GM19240 (cell line): ENCODE results near the gene FGF12.

ENCODE experiments used
- DNase-seq: peaks from one replicate; pipeline ENCODE4 v3.0.0; 2011; ENCODE audit warnings: low spot score; ENCODE audit not compliant: insufficient read length

FGF12 gene

GRCh38 chr3:192417017-192417416 lies 310.3 kb downstream of the FGF12 start:
- no peak for DNase-seq

GRCh38 chr3:192413461-192413860 lies 313.9 kb downstream of the FGF12 start:
- no peak for DNase-seq

GRCh38 chr3:192410684-192410960 lies 316.7 kb downstream of the FGF12 start:
- no peak for DNase-seq

- DNase-seq: no peak
Observed at GRCh38 chr3:192409838-192410683, 317.3 kb downstream of the FGF12 start.

- no peak for DNase-seq
Observed at GRCh38 chr3:192409201-192409837, 318.0 kb downstream of the FGF12 start.

GRCh38 chr3:192408647-192409200 lies 318.6 kb downstream of the FGF12 start:
- DNase-seq: no peak

GRCh38 chr3:192408007-192408646 lies 319.2 kb downstream of the FGF12 start:
- DNase-seq: no peak

- no peak for DNase-seq
Observed at GRCh38 chr3:192399767-192400166, 327.6 kb downstream of the FGF12 start.

- DNase-seq: no peak
Observed at GRCh38 chr3:192397012-192397411, 330.3 kb downstream of the FGF12 start.

- DNase-seq: no peak
Observed at GRCh38 chr3:192395506-192395905, 331.8 kb downstream of the FGF12 start.

GRCh38 chr3:192392986-192393385 lies 334.4 kb downstream of the FGF12 start:
- DNase-seq: no peak

- no peak for DNase-seq
Observed at GRCh38 chr3:192382861-192383260, 344.5 kb downstream of the FGF12 start.

GRCh38 chr3:192373586-192373985 lies 353.8 kb downstream of the FGF12 start:
- DNase-seq: no peak

- no peak for DNase-seq
Observed at GRCh38 chr3:192373032-192373431, 354.3 kb downstream of the FGF12 start.

GRCh38 chr3:192372616-192373015 lies 354.7 kb downstream of the FGF12 start:
- no peak for DNase-seq

- DNase-seq: no peak
Observed at GRCh38 chr3:192371870-192372400, 355.4 kb downstream of the FGF12 start.

- DNase-seq: no peak
Observed at GRCh38 chr3:192367616-192368015, 359.7 kb downstream of the FGF12 start.

GRCh38 chr3:192366916-192367315 lies 360.4 kb downstream of the FGF12 start:
- no peak for DNase-seq

GRCh38 chr3:192365571-192365970 lies 361.8 kb downstream of the FGF12 start:
- DNase-seq: no peak

GRCh38 chr3:192364316-192364715 lies 363.0 kb downstream of the FGF12 start:
- DNase-seq: no peak

GRCh38 chr3:192354687-192355086 lies 372.7 kb downstream of the FGF12 start:
- no peak for DNase-seq

- DNase-seq: no peak
Observed at GRCh38 chr3:192352142-192352541, 375.2 kb downstream of the FGF12 start.
